Neuronal stem cell (in vitro differentiated cells): ENCODE data around the gene TSPYL4.

Source experiments
- DNase-seq: peaks from one replicate; pipeline ENCODE4 v3.0.0-alpha.2; 2013; ENCODE audit warnings: low spot score
- H2AFZ ChIP-seq: one replicate; pipeline ENCODE4 v1.6.1; 2013; ENCODE audit warnings: mild to moderate bottlenecking, low read length, inconsistent platforms
- H2AK5ac ChIP-seq: 2 replicates; pipeline ENCODE4 v1.6.1; 2013; ENCODE audit warnings: low read depth, mild to moderate bottlenecking, inconsistent platforms, low read length, moderate library complexity, mixed read lengths
- H2BK120ac ChIP-seq: 2 replicates; pipeline ENCODE4 v1.6.1; 2013; ENCODE audit warnings: low read depth, mild to moderate bottlenecking, inconsistent platforms, low read length, moderate library complexity, mixed read lengths
- H2BK12ac ChIP-seq: one replicate; pipeline ENCODE4 v1.6.1; 2013; ENCODE audit warnings: low read length, inconsistent platforms
- H2BK15ac ChIP-seq: 2 replicates; pipeline ENCODE4 v1.6.1; 2013; ENCODE audit warnings: mild to moderate bottlenecking, low read length, inconsistent platforms, mixed read lengths
- H2BK5ac ChIP-seq: one replicate; pipeline ENCODE4 v1.6.1; 2013; ENCODE audit warnings: inconsistent platforms, mild to moderate bottlenecking, low read length, moderate library complexity
- H3K14ac ChIP-seq: one replicate; pipeline ENCODE4 v1.6.1; 2013; ENCODE audit warnings: low read length, inconsistent platforms
- H3K18ac ChIP-seq: 2 replicates; pipeline ENCODE4 v1.6.1; 2013; ENCODE audit warnings: low read length, inconsistent platforms
- H3K23ac ChIP-seq: 2 replicates; pipeline ENCODE4 v1.6.1; 2013; ENCODE audit warnings: low read depth, mild to moderate bottlenecking, mixed read lengths, low read length, inconsistent platforms; ENCODE audit not compliant: poor library complexity
- H3K27ac ChIP-seq: replicated peaks from 3 replicates; pipeline ENCODE4 v1.5.1; 2013; ENCODE audit warnings: low read length, inconsistent platforms
- H3K27me3 ChIP-seq, 3 experiments: 2 replicates each; pipeline ENCODE4 v1.6.1; 2013; ENCODE audit warnings: low read length in 3 of 3, mild to moderate bottlenecking in 2 of 3, inconsistent platforms in 1 of 3, low read depth in 1 of 3, mixed read lengths in 1 of 3, moderate library complexity in 1 of 3; ENCODE audit not compliant: control insufficient read depth in 3 of 3, insufficient read depth in 3 of 3
- H3K36me3 ChIP-seq, 2 donors: replicated peaks in 1 of 2; 2 replicates each; pipeline ENCODE4 v1.6.1; 2013; ENCODE audit warnings: low read length in 2 of 2; ENCODE audit not compliant: control insufficient read depth in 2 of 2, insufficient read depth in 2 of 2
- H3K4ac ChIP-seq: 2 replicates; pipeline ENCODE4 v1.6.1; 2013; ENCODE audit warnings: inconsistent platforms, mild to moderate bottlenecking, low read length, moderate library complexity
- H3K4me1 ChIP-seq, 2 donors: 1 replicate in 1 of 2; 2 replicates in 1 of 2; pipeline ENCODE4 v1.6.1; 2013; ENCODE audit warnings: low read length in 2 of 2, low read depth in 1 of 2; ENCODE audit not compliant: control insufficient read depth in 2 of 2, insufficient read depth in 1 of 2
- H3K4me2 ChIP-seq: one replicate; pipeline ENCODE4 v1.6.1; 2013; ENCODE audit warnings: mild to moderate bottlenecking, low read length, inconsistent platforms; ENCODE audit not compliant: insufficient read depth, poor library complexity, severe bottlenecking
- H3K4me3 ChIP-seq, 2 donors: 2 replicates each; pipeline ENCODE4 v1.5.1; 2013; ENCODE audit warnings: low read length in 2 of 2, mild to moderate bottlenecking in 2 of 2, inconsistent platforms in 1 of 2, moderate library complexity in 1 of 2
- H3K79me1 ChIP-seq: one replicate; pipeline ENCODE4 v1.6.1; 2013; ENCODE audit warnings: low read depth, mild to moderate bottlenecking, inconsistent platforms, low read length, moderate library complexity
- H3K9ac ChIP-seq: one replicate; pipeline ENCODE4 v1.6.1; 2013; ENCODE audit warnings: mild to moderate bottlenecking, low read depth, low read length, inconsistent platforms; ENCODE audit not compliant: poor library complexity
- H3K9me3 ChIP-seq, 2 donors: replicated peaks in 1 of 2; 2 replicates each; pipeline versions ENCODE3 to v1.6.1; 2013; ENCODE audit warnings: low read length in 2 of 2, mild to moderate bottlenecking in 2 of 2, inconsistent platforms in 1 of 2, low read depth in 1 of 2, mixed read lengths in 1 of 2, moderate library complexity in 1 of 2; ENCODE audit not compliant: control insufficient read depth in 2 of 2, insufficient read depth in 1 of 2
- H4K8ac ChIP-seq: one replicate; pipeline ENCODE4 v1.6.1; 2013; ENCODE audit warnings: low read depth, mild to moderate bottlenecking, inconsistent platforms, low read length, moderate library complexity
- H4K91ac ChIP-seq: one replicate; pipeline ENCODE4 v1.6.1; 2013; ENCODE audit warnings: low read length, low read depth, mild to moderate bottlenecking, inconsistent platforms; ENCODE audit not compliant: poor library complexity
- whole genome bisulfite sequencing, 2 donors: extraction: QIAGEN DNeasy Blood & Tissue Kit; methylation state at CpG; one replicate each; pipeline ENCODE4 v1.1.7; 2013; ENCODE audit warnings: missing lambda C conversion rate in 2 of 2, mixed read lengths in 1 of 2; ENCODE audit not compliant: insufficient read length in 2 of 2, insufficient replicate concordance in 1 of 2; ENCODE audit errors: extremely low coverage in 2 of 2; 5-methylcytosine and 5-hydroxymethylcytosine counted together

The TSPYL4 gene

GRCh38 chr6:116248577-116248976, 5.3 kb downstream of the TSPYL4 start:
- no CpG with 5 or more reads among the region's 2 CpGs for WGBS, 2 donors

GRCh38 chr6:116247285-116247684, 6.6 kb downstream of the TSPYL4 start:
- Histone ChIP-seq H2BK15ac (no peak overlapping the region), H3K18ac (no peak overlapping the region), H2AFZ (no peak overlapping the region), H3K79me1 (peaks cover 1% of the 10 kb centered on the region), H3K36me3 (peaks cover 3 to 34% of the 10 kb centered on the region in 2 donors), H2BK5ac (no peak overlapping the region), H3K4me1 (peaks cover 14 to 15% of the 10 kb centered on the region in 2 donors), H3K27me3 (no peaks in the 10 kb centered on the region), H4K8ac (no peak overlapping the region), H3K14ac (no peak overlapping the region), H3K9me3 (peaks cover 0 to 5% of the 10 kb centered on the region in 2 donors), H3K4me2 (no peak overlapping the region), H3K9ac (no peak overlapping the region), H3K4me3 (no peak overlapping the region), H3K4ac (no peak overlapping the region), H3K27ac (no peak overlapping the region), H2BK12ac (no peak overlapping the region), H2AK5ac (no peak overlapping the region), H2BK120ac (no peak overlapping the region), H3K23ac (no peak overlapping the region), H4K91ac (no peak overlapping the region)
- DNase-seq: no peak

More at GRCh38 chr6:116248577-116248976, 5.3 kb downstream of the TSPYL4 start:
- H2AK5ac ChIP-seq: no peak overlapping the region
- peaks cover 8 to 38% of the 10 kb centered on the region in 2 donors for H3K36me3 ChIP-seq
- H3K23ac ChIP-seq: no peak overlapping the region
- H3K18ac ChIP-seq: no peak overlapping the region
- H3K79me1 ChIP-seq: peaks cover 3% of the 10 kb centered on the region
- H3K14ac ChIP-seq: no peak overlapping the region
- no peak overlapping the region for H2BK120ac ChIP-seq
- H2AFZ ChIP-seq: no peak overlapping the region
- H3K27me3 ChIP-seq: no peaks in the 10 kb centered on the region
- no peak overlapping the region for H4K8ac ChIP-seq
- no peak for DNase-seq
- H2BK12ac ChIP-seq: no peak overlapping the region
- no peak overlapping the region for H2BK15ac ChIP-seq
- peaks cover 0 to 9% of the 10 kb centered on the region in 2 donors for H3K9me3 ChIP-seq
- H3K4me1 ChIP-seq: peaks cover 23 to 24% of the 10 kb centered on the region in 2 donors
- H4K91ac ChIP-seq: no peak overlapping the region
- H3K9ac ChIP-seq: no peak overlapping the region
- H3K4me2 ChIP-seq: no peak overlapping the region
- no peak overlapping the region for H3K4me3 ChIP-seq
- H2BK5ac ChIP-seq: no peak overlapping the region
- H3K4ac ChIP-seq: no peak overlapping the region
- no peak overlapping the region for H3K27ac ChIP-seq

GRCh38 chr6:116246089-116246488, 7.8 kb downstream of the TSPYL4 start:
- Histone ChIP-seq H3K9me3 (no peaks in the 10 kb centered on the region), H3K4me2 (no peak overlapping the region), H3K27ac (no peak overlapping the region), H3K14ac (no peak overlapping the region), H2AFZ (no peak overlapping the region), H4K8ac (no peak overlapping the region), H2BK120ac (no peak overlapping the region), H3K9ac (no peak overlapping the region), H2AK5ac (no peak overlapping the region), H2BK15ac (no peak overlapping the region), H2BK12ac (no peak overlapping the region), H2BK5ac (no peak overlapping the region), H3K4ac (no peak overlapping the region), H3K4me1 (peaks cover 6 to 7% of the 10 kb centered on the region in 2 donors), H3K27me3 (no peaks in the 10 kb centered on the region), H3K18ac (no peak overlapping the region), H3K23ac (no peak overlapping the region), H3K79me1 (no peaks in the 10 kb centered on the region), H4K91ac (no peak overlapping the region), H3K4me3 (no peak overlapping the region), H3K36me3 (peaks cover 3 to 23% of the 10 kb centered on the region in 2 donors)
- no peak for DNase-seq
- no CpG with 5 or more reads among the region's 4 CpGs for WGBS, 2 donors

GRCh38 chr6:116244284-116244683, 9.6 kb downstream of the TSPYL4 start:
- Histone ChIP-seq H2BK12ac (no peak overlapping the region), H3K27me3 (no peaks in the 10 kb centered on the region), H2BK120ac (no peak overlapping the region), H3K4me3 (no peak overlapping the region), H3K4ac (no peak overlapping the region), H3K23ac (no peak overlapping the region), H3K18ac (no peak overlapping the region), H3K36me3 (peaks cover 3 to 8% of the 10 kb centered on the region in 2 donors), H3K4me2 (no peak overlapping the region), H3K14ac (no peak overlapping the region), H4K8ac (peak overlapping the region; percentile 29), H2AFZ (no peak overlapping the region), H3K9me3 (no peaks in the 10 kb centered on the region), H2AK5ac (no peak overlapping the region), H3K9ac (no peak overlapping the region), H4K91ac (no peak overlapping the region), H3K79me1 (no peaks in the 10 kb centered on the region), H2BK15ac (no peak overlapping the region), H2BK5ac (no peak overlapping the region), H3K4me1 (peaks cover 0 to 3% of the 10 kb centered on the region in 2 donors), H3K27ac (no peak overlapping the region)
- whole genome bisulfite sequencing, 2 donors: no CpG with 5 or more reads among the region's 4 CpGs
- DNase-seq: no peak
